Lung (tissue), 12 donors: ENCODE measurements around the gene ARL11. TPM values are rescaled to one million over a fixed set of nuclear protein-coding genes. Genes with fewer than 3 reads are reported as not detected.
A peak's percentile ranks its signal among the peaks of the same experiment; 100 is the strongest.

Source experiments
- ATAC-seq: fragments of 200-7000 bp; cut with Tn5 transposase; one replicate; pipeline ENCODE4 v1.9.1; 2020; ENCODE audit warnings: moderate number of reproducible peaks; ENCODE audit not compliant: insufficient read depth, low FRiP score
- DNase-seq, 3 donors: peaks; one replicate each; pipeline ENCODE4 v3.0.0-alpha.2; 2013 to 2017
- H3K27ac ChIP-seq, 2 donors: one replicate each; pipeline ENCODE4 v1.5.1; 2013; ENCODE audit warnings: mild to moderate bottlenecking in 2 of 2, moderate library complexity in 2 of 2, control low read depth in 1 of 2, inconsistent platforms in 1 of 2, low read depth in 1 of 2, low read length in 1 of 2
- H3K27me3 ChIP-seq, 3 donors: one replicate each; pipeline ENCODE4 v1.5.1; 2013; ENCODE audit warnings: low read length in 2 of 3; ENCODE audit not compliant: control insufficient read depth in 3 of 3, insufficient read depth in 3 of 3
- H3K36me3 ChIP-seq, 4 donors: one replicate each; pipeline ENCODE4 v1.5.1; 2013; ENCODE audit warnings: low read length in 4 of 4, mild to moderate bottlenecking in 1 of 4, moderate library complexity in 1 of 4; ENCODE audit not compliant: control insufficient read depth in 4 of 4, insufficient read depth in 4 of 4
- H3K4me1 ChIP-seq, 5 donors: one replicate each; pipeline ENCODE4 v1.5.1; 2013; ENCODE audit warnings: low read length in 5 of 5, mild to moderate bottlenecking in 2 of 5, moderate library complexity in 1 of 5; ENCODE audit not compliant: control insufficient read depth in 5 of 5, insufficient read depth in 5 of 5
- H3K4me3 ChIP-seq: one replicate; pipeline ENCODE4 v1.5.1; 2013; ENCODE audit warnings: mild to moderate bottlenecking, control low read depth, moderate library complexity
- H3K9ac ChIP-seq, 2 donors: one replicate each; pipeline ENCODE4 v1.5.1; 2013; ENCODE audit warnings: low read length in 2 of 2, control low read depth in 1 of 2; ENCODE audit not compliant: insufficient read depth in 1 of 2
- H3K9me3 ChIP-seq, 4 donors: one replicate each; pipeline ENCODE4 v1.5.1; 2013; ENCODE audit warnings: low read length in 3 of 4, mild to moderate bottlenecking in 1 of 4, moderate library complexity in 1 of 4; ENCODE audit not compliant: control insufficient read depth in 4 of 4, insufficient read depth in 3 of 4
- WGBS, 2 donors: extraction: QIAGEN DNeasy Blood & Tissue Kit; methylation state at CpG; one replicate each; pipeline ENCODE4 v1.1.7; 2013; 5-methylcytosine and 5-hydroxymethylcytosine counted together
- polyA plus RNA-seq, 2 donors: library from polyadenylated mRNA; stranded (reverse); fragments of 200-250 nt; gene quantifications; one replicate each; pipeline ENCODE4 v1.2.1, GENCODE V29; 2013
- total RNA-seq, 2 donors: library from RNA; depleted of rRNA in 1 of 2; stranded (reverse); fragments of >200 nt in 1 of 2; gene quantifications; one replicate each; pipeline ENCODE4 v1.2.1, GENCODE V29; 2014 to 2021
- TF ChIP-seq, protein P1 (sequence below): IDR thresholded peaks from 2 replicates; pipeline ENCODE4 v1.5.1; 2012; ENCODE audit warnings: mild to moderate bottlenecking; ENCODE audit errors: control extremely low read depth, extremely low read depth
- donor health status: control.
- donor health status: control.
- donor health status: Bipolar disorder and iron deficiency.
- donor health status: healthy.
- donor health status: DM: yes; HTN: yes; CAD: no.

Gene ARL11
- total and polyA plus RNA-seq, 4 donors = 1.1 to 8.9 (median 4.4) TPM

DNA sequence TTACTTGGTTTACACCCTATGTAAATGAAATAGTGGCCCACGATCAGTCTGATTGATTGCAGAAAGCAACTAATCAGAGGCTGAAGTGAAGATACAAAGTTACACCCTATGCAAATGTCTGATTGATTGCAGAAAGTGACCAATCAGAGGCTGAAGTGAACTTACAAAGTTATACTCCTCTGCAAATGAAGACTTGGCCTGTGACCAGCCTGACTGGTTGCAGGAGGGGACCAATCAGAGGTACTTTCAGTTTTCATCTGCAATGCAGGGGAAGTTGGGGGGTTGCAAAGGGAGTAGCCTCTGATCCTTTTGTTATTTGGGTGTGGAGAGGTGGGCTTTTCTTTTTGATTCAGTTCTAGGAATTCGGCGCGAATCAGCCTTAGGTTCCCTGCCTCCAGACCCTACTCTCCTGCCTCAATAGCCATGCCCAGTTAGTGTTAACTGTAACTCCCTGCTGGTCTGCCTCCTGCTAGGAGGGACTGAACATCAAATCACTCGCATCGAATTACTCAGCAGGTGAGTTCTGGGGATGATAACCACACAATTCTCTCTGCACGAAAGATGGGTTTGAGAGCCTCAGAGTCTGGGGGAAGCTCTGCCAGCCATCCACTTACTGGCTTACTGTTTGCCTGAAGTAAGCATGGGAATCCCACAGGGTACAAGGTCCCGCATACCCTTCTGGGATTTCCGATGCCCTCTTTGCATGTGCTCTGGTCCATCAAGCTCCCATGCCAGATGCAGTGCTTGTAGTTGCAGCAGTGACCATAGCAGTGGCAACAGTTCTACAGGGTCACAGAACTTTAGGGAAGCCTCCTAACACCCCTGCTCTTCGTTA is 7.5 kb downstream of the ARL11 start:
- 57 to 69% methylated on average over 10 of the region's 10 CpGs for WGBS, 2 donors
- Histone ChIP-seq H3K36me3 (no peaks in the 10 kb centered on the region), H3K27me3 (no peaks in the 10 kb centered on the region), H3K4me3 (no peak overlapping the region), H3K4me1 (peaks cover 0 to 13% (median 0%) of the 10 kb centered on the region in 5 donors), H3K27ac (no peak overlapping the region), H3K9ac (peak overlapping the region in 1 of 2 donors; percentile 38), H3K9me3 (no peaks in the 10 kb centered on the region)
- DNase-seq (peak; percentile 45 to 87 (median 81)), ATAC-seq (no peak)
- TF ChIP-seq, protein P1, sequence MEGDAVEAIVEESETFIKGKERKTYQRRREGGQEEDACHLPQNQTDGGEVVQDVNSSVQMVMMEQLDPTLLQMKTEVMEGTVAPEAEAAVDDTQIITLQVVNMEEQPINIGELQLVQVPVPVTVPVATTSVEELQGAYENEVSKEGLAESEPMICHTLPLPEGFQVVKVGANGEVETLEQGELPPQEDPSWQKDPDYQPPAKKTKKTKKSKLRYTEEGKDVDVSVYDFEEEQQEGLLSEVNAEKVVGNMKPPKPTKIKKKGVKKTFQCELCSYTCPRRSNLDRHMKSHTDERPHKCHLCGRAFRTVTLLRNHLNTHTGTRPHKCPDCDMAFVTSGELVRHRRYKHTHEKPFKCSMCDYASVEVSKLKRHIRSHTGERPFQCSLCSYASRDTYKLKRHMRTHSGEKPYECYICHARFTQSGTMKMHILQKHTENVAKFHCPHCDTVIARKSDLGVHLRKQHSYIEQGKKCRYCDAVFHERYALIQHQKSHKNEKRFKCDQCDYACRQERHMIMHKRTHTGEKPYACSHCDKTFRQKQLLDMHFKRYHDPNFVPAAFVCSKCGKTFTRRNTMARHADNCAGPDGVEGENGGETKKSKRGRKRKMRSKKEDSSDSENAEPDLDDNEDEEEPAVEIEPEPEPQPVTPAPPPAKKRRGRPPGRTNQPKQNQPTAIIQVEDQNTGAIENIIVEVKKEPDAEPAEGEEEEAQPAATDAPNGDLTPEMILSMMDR = no peak

DNA sequence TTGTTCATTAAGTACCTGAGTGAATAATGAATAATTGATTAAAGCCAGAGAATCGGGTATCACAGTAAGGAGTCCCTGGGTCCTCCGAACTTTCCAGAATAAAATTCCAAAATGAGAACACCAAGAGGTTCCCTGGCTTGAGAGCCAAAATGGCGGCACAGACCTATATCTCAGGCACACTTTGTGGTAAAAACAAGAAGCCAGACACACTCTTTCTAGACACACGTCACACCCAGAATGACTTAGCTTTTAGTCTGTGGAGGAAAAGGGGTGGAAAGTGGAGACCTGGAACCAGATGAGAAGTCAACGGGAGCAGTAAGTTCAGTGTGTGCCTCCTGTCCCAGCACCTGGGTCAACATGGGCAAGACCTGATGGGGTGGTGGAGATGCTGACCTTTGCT is 8.4 kb downstream of the ARL11 start:
- DNase-seq = no peak
- 95 to 97% methylated on average over 5 of the region's 5 CpGs for WGBS, 2 donors
- no peaks in the 10 kb centered on the region for H3K27me3 ChIP-seq
- H3K4me1 ChIP-seq = peaks cover 0 to 14% (median 0%) of the 10 kb centered on the region in 5 donors
- H3K27ac ChIP-seq = no peak overlapping the region
- H3K9me3 ChIP-seq = no peaks in the 10 kb centered on the region
- no peak overlapping the region for H3K4me3 ChIP-seq
- ATAC-seq = no peak
- H3K36me3 ChIP-seq = no peaks in the 10 kb centered on the region
- H3K9ac ChIP-seq = no peak overlapping the region
- TF ChIP-seq, protein P1 = no peak

- Histone ChIP-seq H3K27me3 (no peaks in the 10 kb centered on the region), H3K9me3 (no peaks in the 10 kb centered on the region), H3K36me3 (no peaks in the 10 kb centered on the region), H3K4me1 (peaks cover 0 to 15% (median 3%) of the 10 kb centered on the region in 5 donors), H3K27ac (peak overlapping the region in 1 of 2 donors; percentile 54), H3K4me3 (no peak overlapping the region), H3K9ac (no peak overlapping the region)
- 69 to 71% methylated on average over 4 of the region's 4 CpGs for WGBS, 2 donors
- ATAC-seq = no peak
- no peak for DNase-seq
- TF ChIP-seq, protein P1 = no peak
Observed at GRCh38 chr13:49638030-49638743, 9.9 kb downstream of the ARL11 start.
